Fibroblast of peridontal ligament (primary cell): ENCODE measurements around the gene EEF1G.
A peak's percentile ranks its signal among the peaks of the same experiment; 100 is the strongest.
"Not testable (repeated sequence)": the region's sequence is repeated elsewhere in the genome, so short reads cannot be mapped to it uniquely, and the experiment has no call there.

Experiments
- DNase-seq: peaks from one replicate; pipeline ENCODE4 v3.0.0-alpha.2; 2010; ENCODE audit errors: extremely low read depth

EEF1G gene

GRCh38 chr11:62603072-62603408, 29.3 kb upstream of the EEF1G start:
- DNase-seq, result no peak

DNA sequence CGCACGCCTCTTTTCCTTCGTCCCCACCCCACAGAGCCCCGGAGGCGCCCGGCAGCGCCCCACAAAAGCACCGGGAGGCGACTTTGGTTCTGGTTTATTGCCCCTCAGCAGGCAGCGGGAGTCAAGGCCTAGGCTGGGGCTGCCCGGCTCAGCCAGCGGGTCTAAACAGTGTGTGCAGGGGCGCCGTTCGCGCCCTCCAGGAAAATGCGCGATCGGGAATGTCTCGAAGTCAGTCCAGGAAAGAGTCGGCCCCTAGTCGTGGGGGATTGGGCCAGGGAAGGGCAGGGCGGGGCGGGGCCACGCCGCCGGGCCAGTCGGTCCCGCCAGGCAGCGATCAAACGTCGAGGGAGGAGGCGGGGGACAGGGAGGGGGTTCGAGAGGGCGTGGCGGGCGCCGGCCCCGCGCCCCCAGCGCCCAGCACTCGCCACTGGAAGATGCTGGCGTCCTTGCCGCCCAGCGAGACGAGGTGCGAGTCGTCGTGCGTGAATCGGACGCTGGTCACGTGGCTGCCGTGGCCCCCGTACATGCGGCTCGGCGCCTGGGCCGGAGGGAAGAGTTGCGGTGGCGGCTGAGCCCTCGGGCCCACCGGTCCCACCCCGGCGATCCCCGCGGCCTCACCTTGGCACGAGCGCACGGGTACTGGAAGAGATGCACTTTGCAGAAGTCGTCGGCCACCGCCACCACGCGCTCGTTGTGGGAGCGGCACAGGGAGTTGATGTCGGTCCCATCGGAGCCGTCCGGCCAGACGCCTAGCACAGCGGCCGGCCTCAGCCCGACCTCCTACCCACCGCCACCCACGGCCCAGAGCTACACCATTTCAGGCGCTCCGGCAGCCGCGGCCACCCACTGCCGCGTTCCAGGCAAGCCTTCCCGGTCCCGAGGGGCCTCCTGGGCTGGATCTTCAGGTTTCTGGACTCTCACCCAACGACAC, 28.7 kb upstream of the EEF1G start:
- no peak for DNase-seq

DNA sequence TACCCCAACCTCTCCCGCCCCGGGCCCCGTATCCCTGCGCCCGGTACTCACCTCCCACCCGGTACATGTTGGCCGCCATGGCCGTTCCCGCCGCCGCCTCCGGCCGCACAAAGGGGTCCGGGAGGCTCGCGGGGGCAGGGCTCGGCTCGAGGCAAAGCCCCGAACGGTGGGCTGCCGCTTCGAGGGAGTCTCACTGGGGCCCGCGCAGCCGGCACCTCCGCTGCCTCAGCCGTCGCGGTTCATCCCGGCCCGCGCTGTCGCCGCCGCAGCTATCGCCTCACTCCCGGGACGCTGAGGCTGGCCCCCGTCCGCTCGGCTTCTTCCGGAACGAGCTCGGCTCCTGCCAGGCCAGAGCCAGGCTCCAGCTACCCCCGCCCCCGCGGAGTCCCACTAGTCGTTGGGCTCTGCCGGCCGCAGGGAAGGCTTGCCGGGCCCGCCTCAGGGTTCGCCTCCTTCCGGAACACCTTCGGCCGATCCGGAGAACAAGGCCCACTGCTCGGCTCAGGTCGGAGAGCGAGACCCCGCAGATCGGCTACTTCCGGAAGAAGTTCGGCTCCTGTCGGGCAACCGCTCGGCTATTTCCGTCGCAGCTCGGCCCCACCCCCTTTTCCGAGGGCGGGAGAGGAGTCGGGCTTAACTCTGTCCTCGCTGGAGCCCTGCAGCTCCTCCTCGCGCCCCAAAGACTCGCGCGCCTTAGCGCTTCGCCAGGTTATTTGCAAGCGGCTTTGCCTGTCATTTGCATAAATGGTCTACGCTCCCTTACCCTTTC, 27.9 kb upstream of the EEF1G start, which contains the start of gene MTA2:
MTA2 (minus strand) TSS at position 494 of the 769 bp plus-strand sequence; CDS start at position 79, 415 bp downstream.
- DNase-seq, result peak; percentile 96

- no peak for DNase-seq
These were observed 27.4 kb upstream of the EEF1G start for GRCh38 chr11:62601122-62601371.

- DNase-seq, result no peak
These were observed 26.9 kb upstream of the EEF1G start for GRCh38 chr11:62600367-62601121.

GRCh38 chr11:62599901-62600300, 26.2 kb upstream of the EEF1G start:
- DNase-seq, result no peak

DNA sequence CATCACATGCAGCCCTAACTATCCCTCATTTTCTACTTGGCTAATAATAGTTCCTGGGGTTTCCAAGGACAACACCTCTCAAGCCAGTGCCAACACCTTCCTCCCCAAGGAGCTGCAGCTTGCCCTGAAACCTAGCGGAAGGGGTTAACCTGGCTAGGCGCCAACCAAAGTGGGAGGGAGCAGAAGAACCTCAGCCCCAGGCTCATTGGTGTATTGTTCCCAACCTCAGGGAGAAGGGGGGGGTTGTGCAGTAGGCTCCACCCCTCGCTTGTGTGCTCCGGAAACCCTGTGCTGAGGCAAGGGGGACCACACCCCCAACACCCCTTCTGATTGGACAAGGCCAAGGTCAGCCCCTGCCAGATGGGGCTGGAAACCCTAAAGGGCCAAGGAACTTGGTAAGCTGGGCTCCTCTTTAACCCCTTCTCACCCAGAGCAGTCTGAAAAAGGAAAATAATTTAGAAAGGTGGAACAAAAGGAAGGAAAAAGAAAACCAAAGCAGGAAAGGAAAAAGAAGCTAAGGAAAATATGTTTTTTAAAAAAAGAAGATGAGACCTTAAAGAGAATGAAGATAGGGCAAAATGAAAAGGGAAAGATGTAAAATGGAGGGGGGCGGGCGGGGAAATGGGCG, 25.5 kb upstream of the EEF1G start:
- peak; percentile 98 for DNase-seq

- DNase-seq, result no peak
These were observed 21.4 kb upstream of the EEF1G start for GRCh38 chr11:62595124-62595523.

GRCh38 chr11:62593434-62594044, 19.8 kb upstream of the EEF1G start:
- DNase-seq, result peak; percentile 64

- no peak for DNase-seq
These were observed 19.3 kb upstream of the EEF1G start for GRCh38 chr11:62592989-62593421.

DNA sequence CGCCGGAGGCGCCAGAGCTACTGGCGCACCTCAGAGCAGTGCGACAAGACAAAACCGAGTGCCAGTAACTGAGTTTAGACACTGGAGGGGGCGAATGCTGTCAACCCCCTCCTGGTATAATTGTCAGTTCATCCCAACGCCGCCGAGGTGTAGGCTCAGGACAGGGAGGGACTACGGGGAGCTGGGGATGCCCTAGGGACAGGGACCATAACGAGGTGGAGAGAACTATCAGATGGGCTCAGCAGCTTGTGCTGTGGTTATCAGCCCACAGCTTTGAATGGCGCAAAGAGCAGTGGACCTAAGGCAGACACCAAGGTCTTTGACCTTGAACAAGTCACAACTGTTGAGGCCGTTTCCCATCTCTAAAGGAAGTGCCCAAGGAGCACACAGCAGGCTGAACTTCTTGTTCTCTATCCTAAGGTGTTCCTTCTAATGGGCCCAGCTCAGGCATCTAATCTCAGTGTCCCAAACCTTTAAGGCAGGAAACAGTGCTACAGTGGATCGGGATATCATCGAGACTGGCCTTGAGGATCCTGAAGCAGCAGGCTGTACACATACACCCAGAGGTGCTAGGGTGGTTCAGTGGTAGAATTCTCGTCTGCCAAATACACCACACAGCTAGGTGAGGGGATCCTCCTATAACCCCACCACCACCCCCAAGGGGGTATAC, 18.6 kb upstream of the EEF1G start:
- no peak for DNase-seq

DNA sequence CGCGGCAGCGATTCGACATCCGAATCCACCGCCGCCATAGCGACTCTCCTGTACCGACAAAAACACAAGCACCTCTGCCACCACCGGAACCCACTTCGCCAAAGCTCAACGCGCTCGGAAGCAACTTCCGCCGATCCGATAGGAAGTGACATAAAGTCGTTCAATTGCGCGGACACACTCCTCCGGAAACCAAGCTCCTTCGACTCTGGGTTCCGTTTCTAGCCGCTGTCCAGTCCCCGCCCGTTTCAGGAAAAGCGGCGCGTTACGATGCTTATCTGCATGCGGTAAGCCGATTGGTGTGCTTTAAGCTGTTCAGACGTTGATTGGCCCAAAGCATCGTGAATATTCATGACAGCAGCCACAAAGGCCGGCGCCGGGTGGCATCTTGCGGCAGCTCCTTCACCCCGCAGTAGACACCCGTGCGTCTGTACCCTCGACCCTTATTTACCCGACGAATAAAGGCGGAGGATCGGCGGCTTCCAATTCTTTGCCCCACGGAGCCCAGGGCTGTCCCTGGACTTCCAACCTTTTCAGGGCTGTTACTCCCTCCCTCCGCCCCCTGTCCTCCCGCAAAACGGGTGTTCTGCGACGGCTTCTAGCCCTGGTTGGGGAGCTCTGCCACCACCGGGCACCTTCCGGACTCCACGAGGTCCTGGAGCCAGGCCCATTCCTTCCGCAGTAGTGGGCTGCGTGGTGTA, 17.9 kb upstream of the EEF1G start, which contains the start of gene TUT1:
TUT1 (minus strand) TSS at position 76 of the 698 bp plus-strand sequence; CDS start at position 38, 38 bp downstream.
- peak; percentile 99 for DNase-seq

GRCh38 chr11:62588966-62589637, 15.4 kb upstream of the EEF1G start:
- no peak for DNase-seq

GRCh38 chr11:62585356-62585755, 11.7 kb upstream of the EEF1G start:
- not testable (repeated sequence) for DNase-seq

DNA sequence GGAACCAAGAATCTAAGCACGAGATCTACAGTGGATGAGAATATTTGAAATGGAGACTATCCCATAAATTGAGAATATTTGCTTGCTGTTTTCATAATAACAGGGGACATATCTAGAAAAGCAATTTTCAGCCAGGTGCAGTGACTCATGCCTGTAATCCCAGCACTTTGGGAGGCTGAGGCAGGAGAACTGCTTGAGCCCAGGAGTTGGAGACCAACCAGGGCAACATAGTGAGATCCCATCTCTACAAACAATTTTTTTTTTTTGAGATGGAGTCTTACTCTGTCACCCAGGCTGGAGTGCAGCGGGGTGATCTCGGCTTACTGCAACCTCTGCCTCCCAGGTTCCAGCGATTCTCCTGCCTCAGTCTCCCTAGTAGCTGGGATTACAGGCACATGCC, 8.0 kb upstream of the EEF1G start:
- not testable (repeated sequence) for DNase-seq

- no peak for DNase-seq
These were observed 7.4 kb upstream of the EEF1G start for GRCh38 chr11:62580959-62581715.

DNA sequence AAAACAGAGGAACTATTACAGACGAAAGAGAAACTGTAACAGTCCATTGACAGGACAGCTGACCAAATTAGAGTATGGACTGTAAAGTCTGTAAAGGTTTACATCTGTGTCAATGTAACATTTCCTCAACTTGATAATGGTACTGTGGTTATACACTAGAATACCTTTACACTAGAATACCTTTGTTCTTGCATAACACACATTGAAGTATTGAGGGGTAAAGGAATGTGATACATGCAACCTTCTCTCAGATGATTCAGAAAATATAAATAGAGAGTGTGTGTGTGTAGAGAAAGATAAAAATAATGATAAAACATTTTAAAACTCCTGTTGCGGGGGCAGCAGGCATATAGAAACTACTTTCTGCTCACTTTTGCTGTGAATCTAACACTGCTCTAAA, 5.6 kb upstream of the EEF1G start:
- DNase-seq, result no peak

DNA sequence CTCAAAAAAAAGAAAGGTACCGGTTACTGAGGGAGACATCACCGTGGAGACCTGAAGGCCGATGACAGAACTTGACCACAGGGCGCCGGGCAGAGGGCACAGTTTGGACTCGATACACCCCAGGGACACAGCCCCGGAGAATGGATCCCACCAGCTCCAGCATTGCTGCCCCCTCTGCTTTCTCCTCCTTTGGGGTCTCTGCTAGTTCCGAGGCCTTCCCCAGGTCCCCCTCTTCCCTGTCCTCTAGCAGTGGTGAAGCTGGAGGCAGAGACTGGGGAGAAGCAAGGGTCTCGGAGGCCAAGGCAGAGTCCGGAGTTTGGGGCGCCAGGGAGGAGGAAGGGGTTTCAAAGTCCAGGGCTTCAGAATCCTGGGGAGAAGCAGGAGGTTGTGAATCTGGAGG, 4.8 kb upstream of the EEF1G start:
- DNase-seq, result no peak
